ENCODE results near the gene MADCAM1. TPM values are rescaled to one million over a fixed set of nuclear protein-coding genes. Genes with fewer than 3 reads are reported as not detected.

Gene MADCAM1
- total and polyA plus RNA-seq, 2 donors from 2014 or later: 0.50 to 0.77 TPM

DNA sequence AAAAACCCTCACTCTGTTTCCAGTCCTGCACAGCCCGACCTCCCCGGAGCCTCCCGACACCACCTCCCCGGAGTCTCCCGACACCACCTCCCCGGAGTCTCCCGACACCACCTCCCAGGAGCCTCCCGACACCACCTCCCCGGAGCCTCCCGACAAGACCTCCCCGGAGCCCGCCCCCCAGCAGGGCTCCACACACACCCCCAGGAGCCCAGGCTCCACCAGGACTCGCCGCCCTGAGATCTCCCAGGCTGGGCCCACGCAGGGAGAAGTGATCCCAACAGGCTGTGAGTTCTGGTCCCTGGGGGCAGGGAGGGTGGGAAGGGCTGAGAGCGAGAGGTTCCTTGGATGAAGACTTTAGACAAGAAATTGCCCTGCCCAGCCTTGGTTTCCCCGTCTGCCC, 5.4 kb downstream of the MADCAM1 start:
- no peak overlapping the region for H3K27ac ChIP-seq (ENCODE audit: low read depth in 2 of 2, low read length in 2 of 2)
- DNase-seq: no peak
- H3K9ac ChIP-seq (ENCODE audit: low read length in 3 of 3): no peak overlapping the region
- no peak overlapping the region for H3K4me3 ChIP-seq (ENCODE audit: low read length in 3 of 3)
- no peak for TF ChIP-seq CTCF (IDR thresholded peaks at IDR 0.05; ENCODE audit: borderline replicate concordance, extremely low read depth, insufficient read depth)
- FAIRE-seq: no peak
- H3K36me3 ChIP-seq (ENCODE audit: control insufficient read depth in 2 of 3, insufficient read depth in 3 of 3, low read length in 3 of 3): no peaks in the 10 kb centered on the region
- H3K9me3 ChIP-seq (ENCODE audit: control insufficient read depth in 2 of 3, insufficient read depth in 1 of 3, low read length in 3 of 3): no peaks in the 10 kb centered on the region
- intact Hi-C loops (cut with DNase I): no loop called here
- H3K4me1 ChIP-seq (ENCODE audit: control insufficient read depth in 2 of 3, insufficient read depth in 2 of 3, low read depth in 1 of 3, low read length in 3 of 3): peaks cover 0 to 6% (median 0%) of the 10 kb centered on the region in 3 donors
- peaks cover 13% of the 10 kb centered on the region for H3K27me3 ChIP-seq (ENCODE audit: control insufficient read depth, insufficient read depth, low read length)

DNA sequence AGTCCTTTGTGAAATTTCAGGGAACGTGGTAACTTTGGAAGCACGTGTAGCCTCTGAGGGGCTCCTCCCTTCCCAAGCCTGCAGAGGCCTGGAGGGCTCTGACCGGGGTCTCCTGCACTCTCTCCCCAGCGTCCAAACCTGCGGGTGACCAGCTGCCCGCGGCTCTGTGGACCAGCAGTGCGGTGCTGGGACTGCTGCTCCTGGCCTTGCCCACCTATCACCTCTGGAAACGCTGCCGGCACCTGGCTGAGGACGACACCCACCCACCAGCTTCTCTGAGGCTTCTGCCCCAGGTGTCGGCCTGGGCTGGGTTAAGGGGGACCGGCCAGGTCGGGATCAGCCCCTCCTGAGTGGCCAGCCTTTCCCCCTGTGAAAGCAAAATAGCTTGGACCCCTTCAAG, 8.3 kb downstream of the MADCAM1 start:
- Histone ChIP-seq H3K27me3 (ENCODE audit: control insufficient read depth, insufficient read depth, low read length) (no peaks in the 10 kb centered on the region), H3K27ac (ENCODE audit: low read depth in 2 of 2, low read length in 2 of 2) (no peak overlapping the region), H3K4me3 (ENCODE audit: low read length in 3 of 3) (no peak overlapping the region), H3K4me1 (ENCODE audit: control insufficient read depth in 2 of 3, insufficient read depth in 2 of 3, low read depth in 1 of 3, low read length in 3 of 3) (peaks cover 0 to 14% (median 3%) of the 10 kb centered on the region in 3 donors), H3K36me3 (ENCODE audit: control insufficient read depth in 2 of 3, insufficient read depth in 3 of 3, low read length in 3 of 3) (peaks cover 0 to 3% (median 0%) of the 10 kb centered on the region in 3 donors), H3K9ac (ENCODE audit: low read length in 3 of 3) (no peak overlapping the region), H3K9me3 (ENCODE audit: control insufficient read depth in 2 of 3, insufficient read depth in 1 of 3, low read length in 3 of 3) (no peaks in the 10 kb centered on the region)
- DNase-seq (peak in 1 of 5 donors; percentile 55), FAIRE-seq (no peak)
- intact Hi-C loops (cut with DNase I): no loop called here
- no peak for TF ChIP-seq CTCF (IDR thresholded peaks at IDR 0.05; ENCODE audit: borderline replicate concordance, extremely low read depth, insufficient read depth)

DNA sequence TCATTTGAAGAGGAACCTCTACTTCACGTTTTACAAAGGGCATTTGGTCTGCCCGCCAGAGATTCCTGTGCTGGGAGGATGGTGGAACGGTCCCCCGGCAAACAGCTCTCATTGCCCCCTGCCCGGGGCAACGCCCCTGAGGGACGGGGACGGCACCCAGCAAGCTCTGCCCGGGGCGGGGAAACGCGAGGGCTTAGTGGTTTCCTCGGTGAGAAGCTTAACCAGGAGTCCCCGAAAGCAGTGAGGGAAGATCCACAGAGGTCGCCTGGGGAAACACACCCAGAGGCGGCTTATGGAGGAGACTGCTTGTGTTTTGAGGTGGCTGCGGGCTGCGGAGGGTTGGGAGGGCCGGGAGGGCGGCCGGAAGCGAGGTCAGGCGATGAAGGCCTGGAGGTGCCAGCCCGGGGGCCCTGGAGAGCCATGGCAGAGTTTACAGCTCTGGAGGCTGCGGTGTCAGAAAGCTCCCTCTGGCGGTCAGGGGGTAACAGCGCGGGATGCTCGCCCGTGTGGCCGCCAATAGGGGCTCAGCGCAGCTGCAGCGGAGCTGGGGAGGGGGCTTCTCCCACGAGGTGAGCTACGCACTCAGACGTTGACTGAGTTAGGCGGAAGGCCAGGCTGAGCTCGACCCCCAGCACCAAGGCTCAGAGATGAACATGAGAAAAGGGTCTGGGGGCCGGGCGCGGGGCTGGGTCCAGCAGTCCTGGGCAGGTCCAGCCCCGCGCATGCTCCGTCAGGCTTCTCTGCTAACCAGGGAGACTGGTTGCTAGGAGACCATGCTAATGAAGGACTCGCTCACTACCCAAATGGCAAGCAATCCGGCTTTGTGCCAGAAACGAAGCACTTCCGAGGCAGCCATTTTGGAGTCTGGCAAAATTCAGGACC, 10.4 kb downstream of the MADCAM1 start:
- Histone ChIP-seq H3K27ac (ENCODE audit: low read depth in 2 of 2, low read length in 2 of 2) (peak overlapping the region; percentile 66 to 86), H3K4me1 (ENCODE audit: control insufficient read depth in 2 of 3, insufficient read depth in 2 of 3, low read depth in 1 of 3, low read length in 3 of 3) (peaks cover 0 to 14% (median 3%) of the 10 kb centered on the region in 3 donors), H3K9me3 (ENCODE audit: control insufficient read depth in 2 of 3, insufficient read depth in 1 of 3, low read length in 3 of 3) (no peaks in the 10 kb centered on the region), H3K36me3 (ENCODE audit: control insufficient read depth in 2 of 3, insufficient read depth in 3 of 3, low read length in 3 of 3) (peaks cover 0 to 5% (median 0%) of the 10 kb centered on the region in 3 donors), H3K9ac (ENCODE audit: low read length in 3 of 3) (peak overlapping the region; percentile 48 to 65 (median 64)), H3K27me3 (ENCODE audit: control insufficient read depth, insufficient read depth, low read length) (no peaks in the 10 kb centered on the region), H3K4me3 (ENCODE audit: low read length in 3 of 3) (peak overlapping the region; percentile 76 to 84 (median 81))
- intact Hi-C loops (cut with DNase I): no loop called here
- DNase-seq (peak; percentile 97 to 100 (median 99)), FAIRE-seq (no peak)
- TF ChIP-seq CTCF (IDR thresholded peaks at IDR 0.05; ENCODE audit: borderline replicate concordance, extremely low read depth, insufficient read depth): peak; percentile 88

Data from kidney (tissue), 14 donors.